Caco-2 (cell line): Measurements from ENCODE around the gene ELN. TPM values are rescaled to one million over a fixed set of nuclear protein-coding genes. Genes with fewer than 3 reads are reported as not detected.

Experiments
- BruUV-seq: library from RNA; stranded (reverse); fragments of 400-500 nt; replicated peaks from 2 replicates; lab custom pipeline; 2021; lab: Mats Ljungman, UMichigan
- CTCF ChIA-PET: fragments of 300-600 bp; sonication (Branson Sonifier 250); formaldehyde crosslinking; loops from one replicate; lab custom pipeline; 2022; ENCODE audit warnings: antibody characterized with exemption; lab: Charles Lee
- POLR2A ChIA-PET: fragments of 300-600 bp; sonication (Branson Sonifier 250); formaldehyde crosslinking; loops from one replicate; lab custom pipeline; 2022; ENCODE audit warnings: antibody characterized with exemption; lab: Charles Lee
- DNase-seq, 2 experiments: peaks; one replicate each; pipeline versions ENCODE4 v3.0.0 to v3.0.0-alpha.2; 2020 to 2022
- H3K27me3 ChIP-seq: replicated peaks from 2 replicates; pipeline ENCODE4 v1.6.0; 2011; ENCODE audit warnings: low read length; ENCODE audit not compliant: control insufficient read depth, insufficient read depth
- H3K36me3 ChIP-seq: 2 replicates; pipeline ENCODE4 v1.5.1; 2011; ENCODE audit warnings: low read length; ENCODE audit not compliant: control insufficient read depth, insufficient read depth
- H3K4me1 ChIP-seq: fragments of 250-450 bp; sonication (Bioruptor Pico); 2 replicates; pipeline ENCODE4 v1.5.1; 2020; ENCODE audit warnings: mild to moderate bottlenecking
- H3K4me3 ChIP-seq: 2 replicates; pipeline ENCODE4 v1.5.1; 2011; ENCODE audit warnings: low read depth, mild to moderate bottlenecking, control low read depth, low read length
- H3K9me3 ChIP-seq: fragments of 250-450 bp; sonication (Bioruptor Pico); 2 replicates; pipeline ENCODE4 v1.5.1; 2020; ENCODE audit warnings: mild to moderate bottlenecking, moderate library complexity
- H3K27ac Mint-ChIP-seq: one replicate; pipeline ENCODE4 v1.8.0; 2022; ENCODE audit warnings: mixed read lengths; ENCODE audit not compliant: unreplicated experiment
- H3K27me3 Mint-ChIP-seq: one replicate; pipeline ENCODE4 v1.8.0; 2022; ENCODE audit warnings: mixed read lengths; ENCODE audit not compliant: insufficient read depth, unreplicated experiment
- H3K36me3 Mint-ChIP-seq: one replicate; pipeline ENCODE4 v1.8.0; 2022; ENCODE audit warnings: mild to moderate bottlenecking, mixed read lengths; ENCODE audit not compliant: insufficient read depth, unreplicated experiment
- H3K4me1 Mint-ChIP-seq: one replicate; pipeline ENCODE4 v1.8.0; 2022; ENCODE audit warnings: low read depth, mixed read lengths; ENCODE audit not compliant: unreplicated experiment
- H3K4me3 Mint-ChIP-seq: one replicate; pipeline ENCODE4 v1.8.0; 2022; ENCODE audit warnings: mild to moderate bottlenecking, moderate library complexity, mixed read lengths; ENCODE audit not compliant: unreplicated experiment
- H3K9me3 Mint-ChIP-seq: one replicate; pipeline ENCODE4 v1.8.0; 2022; ENCODE audit warnings: mixed read lengths; ENCODE audit not compliant: unreplicated experiment
- CTCF ChIP-seq, 2 experiments: fragments of 200-600 bp in 1 of 2; IDR thresholded peaks; 1 replicate in 1 of 2; 2 replicates in 1 of 2; pipeline versions ENCODE4 v1.5.1 to v1.8.0; 2011 to 2022; ENCODE audit warnings: antibody characterized with exemption in 1 of 2, control low read depth in 1 of 2, inconsistent platforms in 1 of 2, low read depth in 1 of 2, low read length in 1 of 2, mild to moderate bottlenecking in 1 of 2, moderate library complexity in 1 of 2; ENCODE audit not compliant: insufficient read depth in 1 of 2, severe bottlenecking in 1 of 2, unreplicated experiment in 1 of 2
- intact Hi-C: fragments of 100-400 bp; cut with micrococcal nuclease; formaldehyde crosslinking; loops from one replicate; pipeline ENCODE4 v1.10.0; 2022; ENCODE audit not compliant: unreplicated experiment
- total RNA-seq: library from RNA; stranded (reverse); gene quantifications from 2 replicates; pipeline ENCODE4 v1.2.3, GENCODE V29; 2022

ELN gene
- total RNA-seq, 1 experiment from 2014 or later = not detected

GRCh38 chr7:74092964-74093471, 65.0 kb downstream of the ELN start:
- no peaks in the 10 kb centered on the region for H3K9me3 Mint-ChIP-seq
- H3K27me3 Mint-ChIP-seq = no peaks in the 10 kb centered on the region
- H3K4me1 Mint-ChIP-seq = no peaks in the 10 kb centered on the region
- Histone ChIP-seq H3K4me1 (no peaks in the 10 kb centered on the region), H3K4me3 (no peak overlapping the region), H3K36me3 (peaks cover 2% of the 10 kb centered on the region; the same call in 1 of the 2 replicates), H3K9me3 (no peaks in the 10 kb centered on the region), H3K27me3 (no peaks in the 10 kb centered on the region)
- H3K36me3 Mint-ChIP-seq = peaks cover 11% of the 10 kb centered on the region
- ChIA-PET POLR2A (no interaction called here), CTCF (no interaction called here)
- BruUV-seq = no TSS peak
- no peak overlapping the region for H3K27ac Mint-ChIP-seq
- TF ChIP-seq CTCF (IDR thresholded peaks at IDR 0.05; ENCODE audit: insufficient read depth in 1 of 2, low read depth in 1 of 2, low read length in 1 of 2, severe bottlenecking in 1 of 2, unreplicated experiment in 1 of 2) = no peak
- no peak overlapping the region for H3K4me3 Mint-ChIP-seq
- no peak for DNase-seq
- intact Hi-C loops = no loop called here

- no peak overlapping the region for H3K4me3 Mint-ChIP-seq
- no peaks in the 10 kb centered on the region for H3K27me3 ChIP-seq
- ChIA-PET CTCF (no interaction called here), POLR2A (no interaction called here)
- intact Hi-C loops = no loop called here
- no peaks in the 10 kb centered on the region for H3K4me1 ChIP-seq
- TF ChIP-seq CTCF (IDR thresholded peaks at IDR 0.05; ENCODE audit: insufficient read depth in 1 of 2, low read depth in 1 of 2, low read length in 1 of 2, severe bottlenecking in 1 of 2, unreplicated experiment in 1 of 2) = no peak
- peaks cover 18% of the 10 kb centered on the region for H3K36me3 Mint-ChIP-seq
- no peak overlapping the region for H3K27ac Mint-ChIP-seq
- DNase-seq = no peak
- H3K9me3 ChIP-seq = no peaks in the 10 kb centered on the region
- H3K4me3 ChIP-seq = no peak overlapping the region
- no TSS peak for BruUV-seq
- no peaks in the 10 kb centered on the region for H3K27me3 Mint-ChIP-seq
- H3K4me1 Mint-ChIP-seq = no peaks in the 10 kb centered on the region
- H3K9me3 Mint-ChIP-seq = no peaks in the 10 kb centered on the region
- peaks cover 2% of the 10 kb centered on the region; the same call in 1 of the 2 replicates for H3K36me3 ChIP-seq
Measured at GRCh38 chr7:74093671-74094223, 65.8 kb downstream of the ELN start.

GRCh38 chr7:74094224-74095101, 66.5 kb downstream of the ELN start:
- H3K27me3 ChIP-seq = no peaks in the 10 kb centered on the region
- H3K9me3 ChIP-seq = no peaks in the 10 kb centered on the region
- TF ChIP-seq CTCF (IDR thresholded peaks at IDR 0.05; ENCODE audit: insufficient read depth in 1 of 2, low read depth in 1 of 2, low read length in 1 of 2, severe bottlenecking in 1 of 2, unreplicated experiment in 1 of 2) = no peak
- H3K4me3 Mint-ChIP-seq = no peak overlapping the region
- ChIA-PET CTCF (no interaction called here), POLR2A (no interaction called here)
- peaks cover 2% of the 10 kb centered on the region; the same call in 1 of the 2 replicates for H3K36me3 ChIP-seq
- DNase-seq = no peak
- BruUV-seq = no TSS peak
- H3K36me3 Mint-ChIP-seq = peaks cover 23% of the 10 kb centered on the region
- H3K9me3 Mint-ChIP-seq = no peaks in the 10 kb centered on the region
- H3K4me1 Mint-ChIP-seq = no peaks in the 10 kb centered on the region
- H3K4me1 ChIP-seq = no peaks in the 10 kb centered on the region
- intact Hi-C loops = no loop called here
- no peaks in the 10 kb centered on the region for H3K27me3 Mint-ChIP-seq
- no peak overlapping the region for H3K4me3 ChIP-seq
- H3K27ac Mint-ChIP-seq = no peak overlapping the region
